ENCODE results near the gene C2CD4C. TPM values are rescaled to one million over a fixed set of nuclear protein-coding genes. Genes with fewer than 3 reads are reported as not detected.

Gene C2CD4C
- total and polyA plus RNA-seq, 2 experiments from 2014 or later = 2.1 to 12.5 TPM

GRCh38 chr19:435707-436412 lies 26.9 kb upstream of the C2CD4C start:
- no peak overlapping the region; the same call in 2 of the 3 replicates for H3K4me3 Mint-ChIP-seq
- no peak overlapping the region for H3K27ac Mint-ChIP-seq
- Histone ChIP-seq H2AFZ (no peak overlapping the region), H3K36me3 (ENCODE audit: insufficient read depth) (no peaks in the 10 kb centered on the region), H3K4me2 (no peak overlapping the region), H3K79me2 (replicated peaks; ENCODE audit: insufficient read depth) (no peaks in the 10 kb centered on the region), H3F3A (replicated peaks; ENCODE audit: low read depth) (0 out of 2 replicates have a peak, but pooled peaks cover 2% of the 10 kb centered on the region), H3K9me2 (ENCODE audit: insufficient read depth) (no peaks in the 10 kb centered on the region), H3K4me3 (no peak overlapping the region), H4K20me1 (replicated peaks; ENCODE audit: insufficient read depth) (no peaks in the 10 kb centered on the region), H3K4me1 (ENCODE audit: insufficient read depth) (no peaks in the 10 kb centered on the region; the same call in 1 of the 2 replicates), H3K27me3 (ENCODE audit: insufficient read depth) (no peaks in the 10 kb centered on the region), H3K27ac (ENCODE audit: low read depth) (no peak overlapping the region)
- no peak for DNase-seq (ENCODE audit: low spot score)
- H3K4me1 Mint-ChIP-seq = peaks cover 2% of the 10 kb centered on the region; the same call in 1 of the 3 replicates
- H3K27me3 Mint-ChIP-seq (ENCODE audit: insufficient read depth, low read depth, poor library complexity) = peaks cover 10% of the 10 kb centered on the region
- no peak for ATAC-seq
- H3K36me3 Mint-ChIP-seq (ENCODE audit: low read depth) = peaks cover 4% of the 10 kb centered on the region
- H3K9me3 Mint-ChIP-seq = peaks cover 4% of the 10 kb centered on the region
- TF ChIP-seq CREB1 (CRISPR knock-in tag; IDR thresholded peaks at IDR 0.05; ENCODE audit: low read depth) (no peak), ZNF331 (CRISPR knock-in tag; IDR thresholded peaks at IDR 0.05; ENCODE audit: low read depth) (no peak), ETS1 (IDR thresholded peaks at IDR 0.05) (no peak)

GRCh38 chr19:435056-435706 lies 26.2 kb upstream of the C2CD4C start:
- Mint-ChIP-seq H3K27ac (no peak overlapping the region), H3K4me3 (no peak overlapping the region; the same call in 2 of the 3 replicates), H3K4me1 (0 out of 3 replicates have a peak, but pooled peaks cover 2% of the 10 kb centered on the region), H3K9me3 (peaks cover 9% of the 10 kb centered on the region), H3K36me3 (ENCODE audit: low read depth) (peaks cover 9% of the 10 kb centered on the region), H3K27me3 (ENCODE audit: insufficient read depth, low read depth, poor library complexity) (peaks cover 9% of the 10 kb centered on the region)
- H4K20me1 ChIP-seq (replicated peaks; ENCODE audit: insufficient read depth) = no peaks in the 10 kb centered on the region
- H2AFZ ChIP-seq = no peak overlapping the region
- no peak overlapping the region for H3K4me2 ChIP-seq
- no peak for DNase-seq (ENCODE audit: low spot score)
- H3K27ac ChIP-seq (ENCODE audit: low read depth) = no peak overlapping the region
- no peaks in the 10 kb centered on the region for H3K4me1 ChIP-seq (ENCODE audit: insufficient read depth)
- H3K36me3 ChIP-seq (ENCODE audit: insufficient read depth) = no peaks in the 10 kb centered on the region
- no peaks in the 10 kb centered on the region for H3K9me2 ChIP-seq (ENCODE audit: insufficient read depth)
- 0 out of 2 replicates have a peak, but pooled peaks cover 2% of the 10 kb centered on the region for H3F3A ChIP-seq (replicated peaks; ENCODE audit: low read depth)
- H3K4me3 ChIP-seq = no peak overlapping the region
- H3K27me3 ChIP-seq (ENCODE audit: insufficient read depth) = no peaks in the 10 kb centered on the region
- no peaks in the 10 kb centered on the region for H3K79me2 ChIP-seq (replicated peaks; ENCODE audit: insufficient read depth)
- ATAC-seq = no peak
- TF ChIP-seq CREB1 (CRISPR knock-in tag; IDR thresholded peaks at IDR 0.05; ENCODE audit: low read depth) (no peak), NANOG (IDR thresholded peaks at IDR 0.05; ENCODE audit: borderline replicate concordance) (no peak), EZH2phosphoT487 (IDR thresholded peaks at IDR 0.05; ENCODE audit: unreplicated experiment) (no peak), ZNF114 (CRISPR knock-in tag; IDR thresholded peaks at IDR 0.05) (no peak), EZH2 (IDR thresholded peaks at IDR 0.05; ENCODE audit: low read depth, unreplicated experiment) (no peak), POLR2AphosphoS5 (IDR thresholded peaks at IDR 0.05; ENCODE audit: low read depth) (no peak), ZNF462 (CRISPR knock-in tag; IDR thresholded peaks at IDR 0.05) (no peak), CTCF (conservative IDR thresholded peaks at IDR 0.05; ENCODE audit: low read depth in 2 of 2) (no peak)
